HG03521 (cell line): ENCODE data around the gene LBR.

ENCODE experiments used
- ATAC-seq: cut with Tn5 transposase; IDR thresholded peaks from one replicate; pipeline ENCODE4 v1.9.1; 2021; ENCODE audit warnings: mild to moderate bottlenecking, moderate library complexity; ENCODE audit not compliant: unreplicated experiment

Gene LBR

GRCh38 chr1:225446981-225447615, 19.3 kb upstream of the LBR start:
- ATAC-seq = no peak

GRCh38 chr1:225446595-225446960, 18.7 kb upstream of the LBR start:
- ATAC-seq = no peak

- ATAC-seq = no peak
These were observed 18.1 kb upstream of the LBR start for GRCh38 chr1:225445639-225446594.

GRCh38 chr1:225442123-225442505, 14.3 kb upstream of the LBR start:
- no peak for ATAC-seq

GRCh38 chr1:225441314-225442122, 13.7 kb upstream of the LBR start:
- no peak for ATAC-seq

GRCh38 chr1:225440380-225441221, 12.8 kb upstream of the LBR start:
- ATAC-seq = no peak

GRCh38 chr1:225437710-225438437, 10.0 kb upstream of the LBR start:
- ATAC-seq = no peak

GRCh38 chr1:225435957-225436392, 8.1 kb upstream of the LBR start:
- peak; percentile 43 for ATAC-seq

GRCh38 chr1:225435487-225435886, 7.6 kb upstream of the LBR start:
- peak; percentile 19 for ATAC-seq

- no peak for ATAC-seq
These were observed 7.2 kb upstream of the LBR start for GRCh38 chr1:225435076-225435475.

- ATAC-seq = no peak
These were observed 6.2 kb upstream of the LBR start for GRCh38 chr1:225434046-225434445.

- no peak for ATAC-seq
These were observed 3.4 kb upstream of the LBR start for GRCh38 chr1:225431081-225431863.

- no peak for ATAC-seq
These were observed 2.5 kb upstream of the LBR start for GRCh38 chr1:225430301-225430700.

GRCh38 chr1:225428881-225429455, 1.1 kb upstream of the LBR start:
- ATAC-seq = no peak

- peak; percentile 91 for ATAC-seq
These were observed 436 bp upstream of the LBR start for GRCh38 chr1:225428068-225428880.

- ATAC-seq = no peak
These were observed 1.2 kb downstream of the LBR start for GRCh38 chr1:225426395-225427234.

GRCh38 chr1:225425201-225425786, 2.5 kb downstream of the LBR start:
- no peak for ATAC-seq
